AML-193 (cell line): ENCODE results near the gene ZNF276.
"Not testable (repeated sequence)": the region's sequence is repeated elsewhere in the genome, so short reads cannot be mapped to it uniquely, and the experiment has no call there.

Experiments
- DNase-seq, 2 experiments: peaks; one replicate each; lab custom pipeline; 2025; lab: John Stamatoyannopoulos, UW

Gene ZNF276

GRCh38 chr16:89696670-89697128 lies 24.6 kb upstream of the ZNF276 start:
- no peak for DNase-seq

- no peak for DNase-seq
These were observed 24.1 kb upstream of the ZNF276 start for GRCh38 chr16:89697161-89697615.

GRCh38 chr16:89697616-89698331 lies 23.6 kb upstream of the ZNF276 start:
- DNase-seq: no peak

- not testable (repeated sequence) for DNase-seq
These were observed 22.6 kb upstream of the ZNF276 start for GRCh38 chr16:89698717-89699116.

- DNase-seq: not testable (repeated sequence)
These were observed 21.7 kb upstream of the ZNF276 start for GRCh38 chr16:89699629-89700099.

- peak; percentile 92 to 94 for DNase-seq
These were observed 21.2 kb upstream of the ZNF276 start for GRCh38 chr16:89700100-89700648.

- peak in 1 of 2 experiments; percentile 16 for DNase-seq
These were observed 20.5 kb upstream of the ZNF276 start for GRCh38 chr16:89700649-89701424.

GRCh38 chr16:89701425-89702406 lies 19.6 kb upstream of the ZNF276 start, which contains the start of gene SPATA2L:
SPATA2L (minus strand) TSS chr16:89701705; CDS start chr16:89701232, 473 bp downstream.
- DNase-seq: peak; percentile 81 to 89

GRCh38 chr16:89704281-89704680 lies 17.1 kb upstream of the ZNF276 start:
- no peak for DNase-seq

- DNase-seq: no peak
These were observed 16.3 kb upstream of the ZNF276 start for GRCh38 chr16:89705006-89705405.

- DNase-seq: no peak
These were observed 14.6 kb upstream of the ZNF276 start for GRCh38 chr16:89706518-89707260.

- DNase-seq: no peak
These were observed 13.6 kb upstream of the ZNF276 start for GRCh38 chr16:89707695-89708094.

- DNase-seq: no peak
These were observed 12.8 kb upstream of the ZNF276 start for GRCh38 chr16:89708481-89708931.

GRCh38 chr16:89709166-89709565 lies 12.2 kb upstream of the ZNF276 start:
- DNase-seq: no peak

- no peak for DNase-seq
These were observed 11.5 kb upstream of the ZNF276 start for GRCh38 chr16:89709716-89710432.

GRCh38 chr16:89710709-89711564 lies 10.4 kb upstream of the ZNF276 start:
- DNase-seq: no peak

- DNase-seq: peak; percentile 21 to 30
These were observed 9.6 kb upstream of the ZNF276 start for GRCh38 chr16:89711601-89712273.

- DNase-seq: no peak
These were observed 9.0 kb upstream of the ZNF276 start for GRCh38 chr16:89712274-89712781.
